A204.1 (cell line): ENCODE results near the gene LAMA3.

Experiments
- FAIRE-seq: peaks from 2 replicates; lab custom pipeline; 2012; peaks lifted over from hg19 to GRCh38; lab: Jason Lieb, UNC

The LAMA3 gene

DNA sequence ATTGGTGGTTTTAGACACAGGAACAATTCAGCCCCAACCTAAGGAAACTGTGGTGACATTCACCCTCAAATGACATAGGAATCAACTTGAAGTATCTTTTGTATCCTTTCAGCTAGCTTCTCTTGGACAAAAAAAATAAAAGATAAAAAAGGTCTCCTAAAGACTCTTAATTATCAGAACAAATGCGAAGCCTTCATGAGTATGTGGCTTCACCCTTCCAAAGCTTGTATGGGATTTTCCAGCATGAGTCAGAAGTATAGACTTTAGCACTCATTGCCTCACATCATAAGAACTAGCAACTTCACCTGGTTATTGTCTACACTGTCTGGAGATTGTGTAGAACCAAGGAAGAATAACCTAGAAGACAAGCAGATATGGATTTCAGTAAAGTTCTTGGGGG, 135.4 kb downstream of the LAMA3 start:
- FAIRE-seq, result no peak

DNA sequence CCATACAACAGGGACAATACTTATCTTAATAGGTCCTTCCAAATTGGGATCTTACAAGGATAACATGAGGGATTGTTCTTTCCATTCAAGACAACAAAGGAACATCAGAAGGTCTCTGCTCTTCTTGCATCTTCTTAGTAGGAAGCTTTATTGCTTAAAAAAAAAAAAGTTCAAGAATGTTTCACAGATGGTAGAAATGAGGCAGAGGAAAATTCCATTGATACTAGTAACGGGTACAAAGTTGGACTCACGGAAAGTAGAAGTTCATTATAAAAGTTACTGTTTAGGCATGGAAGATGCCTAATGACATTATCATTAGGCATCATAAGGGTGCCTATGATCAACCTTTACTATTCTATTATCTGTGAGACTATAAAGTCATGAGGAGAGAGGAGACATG, 136.2 kb downstream of the LAMA3 start:
- FAIRE-seq, result no peak

DNA sequence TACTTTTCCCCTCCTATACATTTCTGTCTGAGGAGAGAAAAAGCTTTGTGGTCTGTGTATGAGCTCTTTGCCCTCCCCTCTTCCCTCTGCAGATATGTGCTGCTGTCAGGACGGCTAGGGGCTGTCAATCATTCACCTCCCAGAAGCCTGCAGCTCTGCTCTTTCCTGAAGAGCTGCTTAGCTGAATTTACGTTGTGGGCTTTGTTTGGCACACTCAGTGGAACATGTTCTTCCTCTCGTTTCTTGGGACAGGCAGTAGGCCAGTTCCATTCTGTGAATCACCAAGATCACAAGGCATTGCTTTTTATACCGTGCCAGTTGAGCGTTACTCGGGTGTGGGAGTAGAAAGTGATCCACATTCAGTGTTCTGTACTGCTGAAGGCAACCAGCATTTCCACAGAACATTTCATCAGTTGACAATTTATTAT, 136.7 kb downstream of the LAMA3 start:
- no peak for FAIRE-seq

DNA sequence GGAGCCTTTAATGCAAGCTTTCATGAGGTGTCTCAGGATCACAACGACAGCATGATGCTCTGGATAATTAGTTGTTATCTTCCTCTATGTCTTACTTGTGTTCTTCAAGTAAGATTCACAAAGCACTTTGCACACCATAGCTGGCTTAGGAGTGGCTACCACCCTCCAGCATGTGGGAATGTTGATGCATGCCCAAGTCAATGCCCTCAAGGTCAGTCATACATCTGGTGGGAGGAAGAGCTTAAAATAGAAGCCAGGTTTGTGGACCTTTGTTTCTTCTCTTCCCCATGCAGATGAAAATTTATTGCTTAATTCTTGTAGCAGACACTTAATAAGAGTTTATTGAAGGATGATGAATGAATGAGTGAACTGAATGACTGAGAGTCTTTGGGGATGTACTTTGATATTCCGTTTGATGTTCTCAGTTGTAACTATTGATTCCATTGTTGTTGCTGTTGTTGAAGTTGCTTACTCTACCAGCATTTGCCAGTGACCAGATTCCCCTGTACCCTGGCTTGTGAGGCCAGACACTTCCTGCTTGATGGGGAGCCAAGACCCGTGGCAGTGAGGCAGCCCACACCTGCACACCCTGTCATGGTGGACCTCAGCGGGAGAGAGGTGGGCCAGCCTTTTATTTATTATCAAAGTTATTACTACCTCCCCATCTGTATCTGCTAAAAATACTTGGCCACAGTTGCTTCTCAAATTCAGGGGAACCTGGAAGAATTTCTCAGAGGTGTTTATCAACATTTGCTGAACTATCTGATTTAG, 137.8 kb downstream of the LAMA3 start:
- FAIRE-seq, result no peak

DNA sequence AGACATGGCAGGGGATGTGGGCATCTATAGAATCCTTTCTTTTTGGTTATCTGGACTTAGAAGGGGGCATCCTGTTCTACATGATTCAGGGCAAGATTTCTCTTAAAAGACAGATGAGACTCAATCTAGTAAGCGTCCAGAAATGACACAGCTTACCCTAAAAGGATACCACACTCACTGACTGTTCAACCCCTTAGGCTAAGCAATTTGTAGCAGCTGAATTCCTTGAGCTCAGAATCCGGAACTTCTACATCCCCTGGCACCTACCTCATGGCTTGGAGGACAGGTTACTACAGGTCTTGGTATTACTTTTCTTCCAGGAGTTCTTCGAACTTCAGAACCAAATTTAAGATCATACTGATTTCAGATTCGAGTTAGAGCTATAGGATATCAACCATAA, 138.4 kb downstream of the LAMA3 start:
- no peak for FAIRE-seq

DNA sequence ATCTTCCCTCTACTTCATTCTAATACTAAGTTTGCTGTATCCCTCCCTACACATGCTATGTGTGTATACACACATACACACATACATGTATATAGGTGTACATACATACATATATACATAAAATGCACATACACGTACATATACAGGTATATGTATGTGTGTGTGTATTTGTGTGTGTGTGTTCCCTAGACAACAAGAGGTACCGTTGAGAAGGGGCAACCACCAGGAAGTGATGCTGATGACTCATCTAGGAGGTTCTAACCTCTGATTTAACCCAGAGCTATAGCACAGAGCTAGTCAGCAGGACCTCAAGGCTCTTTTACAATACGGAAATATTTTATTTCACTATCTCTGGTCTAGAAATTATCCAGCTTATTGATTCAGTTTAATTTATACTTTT, 139.2 kb downstream of the LAMA3 start:
- no peak for FAIRE-seq

DNA sequence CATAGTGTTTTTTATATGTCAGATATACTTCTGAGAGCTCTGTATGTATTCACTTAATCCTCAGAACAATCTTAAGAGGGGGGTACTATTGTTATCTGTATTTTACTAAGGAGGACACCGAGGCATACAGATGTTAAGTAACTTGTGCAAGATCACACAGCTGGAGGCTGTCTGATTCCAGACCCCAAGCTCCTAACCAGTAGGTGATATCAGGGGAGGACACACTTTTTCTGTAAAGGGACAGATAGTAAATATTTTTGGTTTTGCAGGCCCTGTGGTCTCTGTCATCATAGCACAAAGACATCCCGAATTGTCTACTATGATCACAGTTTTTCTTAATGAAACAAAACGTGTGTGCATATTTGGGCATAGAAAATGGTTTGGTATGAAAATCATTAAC, 143.7 kb downstream of the LAMA3 start:
- no peak for FAIRE-seq

DNA sequence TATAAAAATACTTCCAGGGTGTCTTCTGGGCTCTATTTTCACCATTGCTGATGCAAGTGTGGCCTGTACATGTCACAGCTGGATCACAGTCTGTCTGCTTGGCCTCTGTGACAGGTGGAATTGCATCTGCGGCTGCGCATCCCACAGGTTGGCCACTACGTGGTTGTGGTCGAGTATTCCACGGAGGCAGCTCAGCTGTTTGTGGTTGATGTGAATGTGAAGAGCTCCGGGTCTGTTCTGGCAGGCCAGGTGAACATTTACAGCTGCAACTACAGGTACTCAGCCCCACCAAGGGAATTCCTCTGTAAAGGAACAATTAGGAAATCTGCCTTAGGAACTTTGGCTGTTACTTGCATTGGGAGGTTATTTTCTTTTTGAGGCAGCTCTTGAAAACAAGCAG, 144.5 kb downstream of the LAMA3 start:
- no peak for FAIRE-seq

DNA sequence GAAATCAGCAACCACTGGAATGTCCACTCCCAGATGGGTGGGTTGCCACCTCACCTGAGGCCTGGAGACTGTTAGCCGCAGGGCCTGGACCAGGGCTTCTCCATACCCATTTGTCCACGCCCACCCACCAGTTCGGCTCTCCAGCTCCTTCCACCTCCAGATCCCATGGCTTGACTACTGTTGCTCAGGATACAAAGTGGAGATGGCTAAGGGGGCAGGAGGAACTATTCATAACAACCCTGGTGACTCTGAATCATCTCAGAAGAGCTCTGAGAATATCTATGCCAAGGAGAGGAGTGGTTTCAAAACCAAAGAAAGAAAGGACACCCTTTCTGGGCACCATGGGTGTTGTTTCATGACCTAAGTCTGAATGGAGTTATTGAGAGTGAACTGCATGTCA, 145.8 kb downstream of the LAMA3 start:
- FAIRE-seq, result no peak

DNA sequence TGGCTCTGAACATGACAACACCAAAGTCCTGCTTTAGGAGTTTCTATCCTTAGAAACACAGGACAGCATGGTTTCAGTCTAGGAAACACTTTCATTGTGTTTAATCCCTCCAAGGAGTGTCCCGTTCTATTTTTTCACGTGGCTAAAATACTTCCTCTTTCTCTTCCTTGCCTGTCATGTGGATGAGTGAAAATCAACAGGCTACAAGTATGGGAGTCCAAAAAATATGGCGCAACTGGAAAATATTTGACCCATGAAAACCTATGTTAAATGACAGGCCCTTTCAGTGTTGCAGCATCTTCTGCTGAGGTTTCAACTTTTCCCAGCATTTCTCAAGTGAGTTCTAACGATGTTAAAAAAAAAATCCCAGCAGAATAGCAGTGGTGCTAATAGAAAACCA, 146.3 kb downstream of the LAMA3 start:
- FAIRE-seq, result no peak

DNA sequence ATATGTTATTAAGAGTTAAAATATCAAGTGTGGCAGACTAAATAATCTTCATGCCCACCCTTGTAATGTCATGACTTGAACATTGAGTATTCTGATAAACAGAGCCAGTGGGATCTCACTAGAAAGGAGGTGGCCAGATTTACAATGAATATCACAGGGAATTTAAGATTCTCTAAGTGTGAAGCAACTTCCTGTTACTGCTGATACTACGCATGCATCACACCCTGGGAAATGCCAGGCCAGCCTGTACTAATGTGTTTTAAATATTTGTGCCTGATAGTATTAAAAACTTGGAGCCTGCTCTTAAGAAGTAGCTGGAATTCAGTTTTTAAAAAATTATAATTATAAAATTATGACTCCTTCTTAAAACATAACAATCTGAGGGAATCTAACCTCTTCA, 148.3 kb downstream of the LAMA3 start:
- no peak for FAIRE-seq

DNA sequence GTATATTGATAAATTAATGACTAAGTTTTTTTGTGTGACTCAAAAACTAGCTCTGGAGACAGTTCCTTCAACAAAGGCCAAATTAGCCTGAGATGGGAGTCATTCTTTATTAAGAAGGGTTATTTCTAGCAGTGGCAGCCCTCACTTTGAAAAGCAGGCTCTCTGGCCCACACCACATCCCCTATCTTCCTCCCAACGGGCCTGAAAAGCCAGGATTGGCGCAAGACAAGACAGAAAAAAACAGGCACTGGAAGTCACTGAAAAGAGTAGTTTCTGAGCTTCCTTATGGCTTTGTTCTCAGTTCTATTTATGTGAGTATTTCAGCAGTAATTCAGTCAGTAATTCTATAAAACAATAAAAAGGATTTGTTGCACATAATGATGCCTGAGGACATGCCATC, 149.0 kb downstream of the LAMA3 start:
- FAIRE-seq, result no peak

DNA sequence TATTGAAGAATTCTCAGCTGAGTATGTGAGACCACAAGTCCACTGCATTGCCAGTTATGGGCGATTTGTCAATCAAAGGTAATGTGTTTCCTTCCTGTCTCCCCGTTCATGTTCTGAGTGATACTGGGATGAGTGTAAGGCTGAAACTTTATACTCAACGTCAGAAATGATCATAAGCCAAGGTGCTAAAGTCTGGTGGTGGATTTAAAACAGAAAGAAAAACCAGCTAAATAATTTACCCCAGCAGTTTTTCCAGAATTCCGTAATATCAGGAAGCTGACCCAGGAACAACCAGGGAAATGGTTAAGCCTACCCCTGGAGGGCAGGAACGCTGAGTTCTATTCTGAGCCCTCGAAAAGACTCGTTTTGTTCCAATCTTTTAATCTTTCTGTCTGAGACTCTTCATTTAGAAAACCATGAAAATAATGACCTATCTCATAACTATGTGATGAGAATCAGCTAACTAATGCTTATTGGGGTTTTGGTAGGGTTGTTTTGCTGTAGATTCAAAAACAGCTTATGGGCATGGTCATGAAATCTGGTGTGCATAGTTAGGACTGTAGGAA, 149.6 kb downstream of the LAMA3 start:
- FAIRE-seq, result no peak

DNA sequence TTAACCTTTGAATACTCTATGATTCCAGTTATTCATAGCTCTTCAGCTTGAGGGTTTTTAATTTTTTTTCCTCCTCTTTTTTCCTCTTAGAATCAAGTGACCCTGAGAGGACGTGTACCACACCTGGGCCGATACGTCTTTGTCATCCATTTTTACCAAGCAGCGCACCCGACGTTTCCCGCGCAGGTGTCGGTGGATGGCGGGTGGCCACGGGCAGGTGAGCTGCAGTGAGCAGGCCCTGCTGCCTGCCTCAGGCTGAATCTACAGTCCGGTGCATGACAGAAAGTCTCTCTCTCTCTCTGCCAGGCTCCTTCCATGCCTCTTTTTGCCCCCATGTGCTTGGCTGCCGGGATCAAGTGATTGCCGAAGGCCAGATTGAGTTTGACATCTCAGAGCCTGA, 153.1 kb downstream of the LAMA3 start:
- FAIRE-seq, result no peak

DNA sequence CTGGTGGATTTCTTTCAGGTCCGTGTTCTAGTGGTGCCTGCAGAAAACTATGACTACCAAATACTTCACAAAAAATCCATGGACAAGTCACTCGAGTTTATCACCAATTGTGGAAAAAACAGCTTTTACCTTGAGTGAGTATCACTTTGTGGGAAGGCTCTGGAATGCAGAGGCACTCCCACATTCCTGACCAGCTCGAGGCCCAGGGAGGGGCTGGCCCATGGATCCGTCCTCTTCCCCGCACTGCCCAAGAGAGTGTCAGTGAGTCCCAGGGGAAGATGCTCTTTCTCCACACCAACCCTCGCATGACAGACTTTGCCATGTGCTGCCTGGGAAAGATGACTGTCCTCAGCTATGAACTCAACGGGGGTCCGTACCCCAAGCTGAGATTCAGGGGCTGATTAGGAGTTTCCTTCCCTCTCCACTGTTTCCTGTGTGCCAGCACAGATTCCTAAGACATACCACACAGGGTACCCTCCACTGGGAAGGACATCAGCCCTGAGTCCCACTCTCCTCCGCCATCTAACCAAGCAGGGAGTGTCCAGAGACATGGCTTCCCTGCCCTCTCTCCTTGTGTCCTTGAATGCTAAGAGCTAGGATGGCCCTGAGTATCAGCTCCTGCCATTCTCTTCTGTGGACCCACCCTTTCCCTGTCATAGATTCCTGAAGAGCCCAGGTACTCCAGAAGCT, 155.9 kb downstream of the LAMA3 start:
- no peak for FAIRE-seq

DNA sequence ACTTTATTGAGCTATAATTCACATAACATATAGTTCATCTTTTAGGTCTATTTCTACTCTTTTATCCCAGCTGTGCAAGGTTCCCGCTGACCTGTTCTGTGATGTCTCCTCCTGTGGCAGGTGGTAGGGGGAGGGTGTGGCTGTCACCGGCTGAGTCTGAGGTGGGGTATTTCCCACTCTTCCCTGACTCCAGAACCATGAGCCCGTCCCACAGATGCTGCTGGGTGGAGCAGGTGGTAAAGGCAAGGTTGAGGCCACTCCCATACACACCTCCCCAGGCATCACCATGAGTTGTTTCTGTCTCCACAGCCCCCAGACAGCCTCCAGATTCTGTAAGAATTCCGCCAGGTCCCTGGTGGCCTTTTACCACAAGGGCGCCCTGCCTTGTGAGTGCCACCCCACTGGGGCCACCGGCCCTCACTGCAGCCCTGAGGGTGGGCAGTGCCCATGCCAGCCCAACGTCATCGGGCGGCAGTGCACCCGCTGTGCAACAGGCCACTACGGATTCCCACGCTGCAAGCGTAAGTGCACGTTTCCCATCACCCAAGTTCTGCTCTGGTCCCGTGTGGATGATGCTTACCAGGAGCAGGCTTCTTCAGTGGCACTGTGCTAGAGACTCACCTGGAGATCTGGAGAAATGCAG, 156.9 kb downstream of the LAMA3 start:
- FAIRE-seq, result no peak

DNA sequence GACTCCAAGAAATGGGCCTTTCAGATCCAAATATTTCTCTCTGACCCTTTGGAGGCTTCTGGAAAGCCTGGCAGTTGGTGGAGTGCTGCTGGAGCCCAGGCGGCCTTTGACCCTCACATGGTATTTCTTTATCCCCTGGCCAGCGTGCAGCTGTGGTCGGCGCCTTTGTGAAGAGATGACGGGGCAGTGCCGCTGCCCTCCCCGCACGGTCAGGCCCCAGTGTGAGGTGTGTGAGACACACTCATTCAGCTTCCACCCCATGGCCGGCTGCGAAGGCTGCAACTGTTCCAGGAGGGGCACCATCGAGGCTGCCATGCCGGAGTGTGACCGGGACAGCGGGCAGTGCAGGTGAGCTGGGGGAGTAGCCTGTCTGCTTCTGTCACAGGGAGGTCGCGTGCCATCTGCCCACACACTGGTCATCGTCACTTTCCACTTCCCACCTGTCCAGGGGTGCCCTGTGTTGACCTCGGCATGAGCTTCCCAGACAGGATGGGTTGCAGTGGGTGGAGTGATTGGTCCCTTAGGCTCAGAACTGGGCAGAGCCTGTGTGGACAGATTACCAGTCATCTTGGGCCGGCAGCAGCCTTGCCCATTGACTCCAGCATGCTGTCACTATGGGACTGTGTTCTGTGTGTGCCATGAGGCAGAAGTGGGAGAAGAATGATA, 158.2 kb downstream of the LAMA3 start:
- no peak for FAIRE-seq

DNA sequence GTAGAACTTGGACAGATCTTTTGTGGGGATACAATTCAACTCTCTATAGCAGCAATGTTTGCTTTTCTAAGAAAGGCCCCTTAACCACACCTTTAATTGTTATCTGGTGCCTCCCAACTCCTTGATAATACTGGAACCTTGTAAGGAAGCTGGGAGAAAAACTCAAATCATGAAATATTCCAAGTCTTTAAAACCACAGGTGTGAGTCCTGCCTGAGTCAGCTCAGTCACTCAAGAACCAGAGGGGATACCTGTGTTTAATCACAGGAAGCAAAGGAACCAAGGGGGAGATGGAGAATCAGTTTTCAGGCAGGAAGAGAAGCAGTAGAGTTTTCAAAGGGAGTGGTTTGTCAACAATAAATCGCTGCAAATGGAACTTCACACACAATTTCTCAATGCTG, 159.9 kb downstream of the LAMA3 start:
- FAIRE-seq, result no peak

DNA sequence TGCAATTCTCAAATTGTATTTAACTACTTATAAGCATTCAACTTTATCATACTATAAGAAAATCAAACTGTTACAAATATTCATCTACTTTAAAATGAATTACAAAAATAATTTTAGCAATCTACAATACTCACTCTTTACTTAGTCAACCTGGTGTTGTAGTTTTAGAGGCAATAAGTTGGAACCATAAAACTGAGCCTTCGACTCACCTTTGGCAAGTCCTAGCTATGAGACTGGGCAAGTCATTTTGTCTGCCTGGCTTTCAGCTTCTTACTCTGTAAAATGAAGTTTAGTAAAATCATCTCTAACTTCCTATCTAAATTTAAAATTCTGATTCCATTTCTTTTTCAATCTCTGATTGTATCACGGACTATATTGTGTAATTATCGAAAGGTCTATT, 161.0 kb downstream of the LAMA3 start:
- no peak for FAIRE-seq

DNA sequence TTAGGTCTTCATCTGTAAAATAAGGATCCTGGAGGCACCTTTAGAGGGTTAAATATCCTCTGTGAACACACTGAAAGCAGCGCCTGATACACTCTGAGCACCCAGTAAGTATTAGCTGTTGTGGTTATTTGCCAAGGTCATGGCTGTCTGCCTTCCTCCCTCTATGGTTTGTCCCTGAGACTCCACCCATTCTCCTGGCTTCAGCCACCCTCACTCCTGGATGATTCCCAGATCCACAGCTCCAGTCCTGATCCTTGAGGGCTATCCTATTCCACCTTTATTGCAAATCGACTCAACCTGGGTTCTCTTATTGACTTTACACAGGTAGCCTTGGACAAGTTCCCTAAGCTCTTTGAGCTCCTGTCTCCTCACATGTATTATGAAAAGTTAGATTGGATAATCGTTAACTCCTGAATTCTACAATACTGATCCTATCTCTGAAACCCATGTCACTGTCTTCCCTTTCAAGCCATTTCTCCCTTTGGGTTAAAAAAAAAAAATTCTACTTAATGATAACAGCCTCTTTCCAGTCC, 162.3 kb downstream of the LAMA3 start:
- FAIRE-seq, result no peak

DNA sequence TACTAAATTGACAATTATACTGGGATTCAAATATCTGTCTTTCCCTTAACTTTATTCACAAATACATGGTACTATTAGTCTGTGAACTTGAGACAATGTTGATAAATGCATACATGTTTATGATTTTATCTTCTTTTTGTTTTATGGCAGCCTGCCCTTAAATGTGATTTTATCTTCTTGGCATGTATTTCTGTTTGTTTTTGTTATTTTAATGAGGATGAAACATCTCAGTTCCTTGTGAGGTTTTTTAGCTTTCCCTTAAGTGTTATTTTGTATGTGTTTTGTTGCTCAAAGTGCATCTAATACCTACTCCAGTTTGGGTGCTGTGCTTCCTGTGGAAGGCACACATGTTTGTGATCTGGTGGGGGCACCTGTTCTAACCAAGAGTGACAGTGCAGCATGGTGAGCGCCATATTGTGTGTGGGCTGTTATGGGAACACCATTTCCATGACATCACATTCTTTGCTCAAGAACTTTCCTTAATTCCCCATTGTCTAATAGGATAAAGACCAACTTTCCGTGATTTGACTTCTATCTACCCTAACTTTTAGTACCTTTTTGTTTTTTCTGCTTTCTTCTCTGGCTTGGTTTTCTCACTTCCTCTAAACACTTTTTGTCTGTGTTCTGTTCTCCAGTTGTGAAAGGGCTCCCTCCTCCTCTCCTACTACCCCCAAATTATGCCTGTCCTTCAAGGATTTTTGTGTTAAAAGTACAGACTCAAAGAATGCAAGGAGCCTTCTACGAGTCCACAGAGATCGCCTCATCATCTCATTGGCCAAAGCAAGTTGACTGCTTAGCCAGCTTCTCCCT, 163.2 kb downstream of the LAMA3 start:
- no peak for FAIRE-seq
